B cell (primary cell): ENCODE measurements around the gene CHST11. TPM values are rescaled to one million over a fixed set of nuclear protein-coding genes. Genes with fewer than 3 reads are reported as not detected.
A peak's percentile ranks its signal among the peaks of the same experiment; 100 is the strongest.

Experiments
- ATAC-seq: fragments of 200-7000 bp; cut with Tn5 transposase; one replicate; pipeline ENCODE4 v1.10.0; 2021; ENCODE audit warnings: low read depth, mild to moderate bottlenecking, moderate number of reproducible peaks, moderate library complexity
- CTCF ChIA-PET: fragments of 350-600 bp; sonication (Branson Sonifier 250); formaldehyde crosslinking; loops from one replicate; lab custom pipeline; 2021; ENCODE audit warnings: antibody characterized with exemption, inconsistent platforms; lab: Charles Lee
- POLR2A ChIA-PET: fragments of 350-600 bp; sonication (Branson Sonifier 250); formaldehyde crosslinking; loops from one replicate; lab custom pipeline; 2021; ENCODE audit warnings: antibody characterized with exemption; lab: Charles Lee
- DNase-seq: peaks from one replicate; pipeline ENCODE4 v3.0.0; 2013
- H2AFZ ChIP-seq: 2 replicates; pipeline ENCODE4 v1.6.1; 2012; ENCODE audit warnings: mild to moderate bottlenecking, low read depth, low read length; ENCODE audit not compliant: insufficient read depth, poor library complexity, severe bottlenecking
- H3K27ac ChIP-seq, 2 donors: 1 replicate in 1 of 2; 2 replicates in 1 of 2; pipeline ENCODE4 v1.5.1; 2012 to 2013; ENCODE audit warnings: low read length in 2 of 2, mild to moderate bottlenecking in 2 of 2, moderate library complexity in 1 of 2
- H3K27me3 ChIP-seq, 4 experiments: fragments of 200-600 bp in 1 of 4; sonication (generic) in 1 of 4; replicated peaks in 1 of 4; 1 replicate in 2 of 4; 2 replicates in 2 of 4; pipeline versions ENCODE4 v1.6.1 to v1.7.0; 2013 to 2016; ENCODE audit warnings: low read length in 3 of 4, mild to moderate bottlenecking in 2 of 4, mixed read lengths in 1 of 4, moderate library complexity in 1 of 4; ENCODE audit not compliant: insufficient read depth in 4 of 4, control insufficient read depth in 3 of 4; ENCODE audit errors: control extremely low read depth in 1 of 4
- H3K36me3 ChIP-seq, 2 experiments: replicated peaks in 1 of 2; 1 replicate in 1 of 2; 2 replicates in 1 of 2; pipeline versions ENCODE4 v1.6.1 to v1.7.1; 2013; ENCODE audit warnings: low read length in 1 of 2; ENCODE audit not compliant: insufficient read depth in 2 of 2, control insufficient read depth in 1 of 2; ENCODE audit errors: control extremely low read depth in 1 of 2, extremely low read depth in 1 of 2
- H3K4me1 ChIP-seq, 2 donors: fragments of 200-600 bp in 1 of 2; sonication (generic) in 1 of 2; 1 replicate in 1 of 2; 2 replicates in 1 of 2; pipeline versions ENCODE4 v1.5.1 to v1.6.1; 2013 to 2017; ENCODE audit warnings: low read length in 2 of 2; ENCODE audit not compliant: control insufficient read depth in 2 of 2, insufficient read depth in 2 of 2
- H3K4me2 ChIP-seq: replicated peaks from 2 replicates; pipeline ENCODE3; 2012; ENCODE audit warnings: mild to moderate bottlenecking, low read depth, low read length; ENCODE audit not compliant: poor library complexity, severe bottlenecking
- H3K4me3 ChIP-seq, 5 experiments: fragments of 200-600 bp in 1 of 5; sonication (generic) in 1 of 5; 1 replicate in 3 of 5; 2 replicates in 2 of 5; pipeline versions ENCODE4 v1.5.1 to v1.7.0; 2011 to 2016; ENCODE audit warnings: low read length in 4 of 5, mild to moderate bottlenecking in 4 of 5, low read depth in 2 of 5, control low read depth in 1 of 5, moderate library complexity in 1 of 5; ENCODE audit not compliant: insufficient read depth in 1 of 5; ENCODE audit errors: control extremely low read depth in 1 of 5, extremely low read depth in 1 of 5
- H3K79me2 ChIP-seq: fragments of 200-600 bp; sonication (generic); one replicate; pipeline ENCODE4 v1.6.0; 2016; ENCODE audit warnings: low read length; ENCODE audit not compliant: control insufficient read depth, insufficient read depth
- H3K9ac ChIP-seq: fragments of 200-600 bp; sonication (generic); 2 replicates; pipeline ENCODE4 v1.6.1; 2017; ENCODE audit warnings: mild to moderate bottlenecking, low read length, moderate library complexity
- H3K9me3 ChIP-seq, 3 donors: one replicate each; pipeline versions ENCODE4 v1.6.1 to v1.7.1; 2013; ENCODE audit warnings: low read length in 2 of 3; ENCODE audit not compliant: control insufficient read depth in 2 of 3, insufficient read depth in 1 of 3; ENCODE audit errors: control extremely low read depth in 1 of 3
- H4K20me1 ChIP-seq: 2 replicates; pipeline ENCODE4 v1.6.0; 2012; ENCODE audit warnings: mild to moderate bottlenecking, low read length; ENCODE audit not compliant: insufficient read depth, control insufficient read depth, poor library complexity, severe bottlenecking
- H3K27ac Mint-ChIP-seq: one replicate; pipeline ENCODE4 v1.8.0; 2021; ENCODE audit warnings: mixed read lengths
- H3K27me3 Mint-ChIP-seq: one replicate; pipeline ENCODE4 v1.8.0; 2021; ENCODE audit warnings: mixed read lengths
- H3K4me1 Mint-ChIP-seq: one replicate; pipeline ENCODE4 v1.8.0; 2021; ENCODE audit warnings: mixed read lengths
- H3K4me3 Mint-ChIP-seq: one replicate; pipeline ENCODE4 v1.8.0; 2021; ENCODE audit warnings: mixed read lengths
- H3K9me3 Mint-ChIP-seq: one replicate; pipeline ENCODE4 v1.8.0; 2022; ENCODE audit warnings: mixed read lengths; ENCODE audit not compliant: insufficient read depth
- CTCF ChIP-seq: fragments of 200-600 bp; IDR thresholded peaks from one replicate; pipeline ENCODE4 v1.8.0; 2022; ENCODE audit warnings: antibody characterized with exemption, mild to moderate bottlenecking
- EZH2 ChIP-seq: IDR thresholded peaks from 2 replicates; pipeline ENCODE4 v1.6.1; 2012; ENCODE audit warnings: borderline replicate concordance, low read depth, mild to moderate bottlenecking, moderate library complexity, low read length; ENCODE audit not compliant: insufficient read depth, poor library complexity, severe bottlenecking
- WGBS: methylation state at CpG from one replicate; pipeline ENCODE4 v1.1.5; 2013; ENCODE audit warnings: missing lambda C conversion rate; ENCODE audit not compliant: insufficient coverage; 5-methylcytosine and 5-hydroxymethylcytosine counted together
- intact Hi-C: fragments of 100-400 bp; cut with micrococcal nuclease; formaldehyde crosslinking; loops from one replicate; pipeline ENCODE4 v1.10.0; 2022
- polyA plus RNA-seq: library from polyadenylated mRNA; depleted of rRNA; stranded (reverse); fragments of >200 nt; gene quantifications from 2 replicates; pipeline ENCODE4 v1.2.3, GENCODE V29; 2012
- total RNA-seq, 2 donors: library from RNA; stranded (reverse); fragments of 120-200 nt in 1 of 2; gene quantifications; 1 replicate in 1 of 2; 2 replicates in 1 of 2; pipeline versions ENCODE4 v1.2.3 to v1.2.4, GENCODE V29; 2013 to 2022

CHST11 gene
- total and polyA plus RNA-seq, 2 donors (not counting 1 experiment from before 2014, with no cell fraction given), result 46.3 to 152 TPM

DNA sequence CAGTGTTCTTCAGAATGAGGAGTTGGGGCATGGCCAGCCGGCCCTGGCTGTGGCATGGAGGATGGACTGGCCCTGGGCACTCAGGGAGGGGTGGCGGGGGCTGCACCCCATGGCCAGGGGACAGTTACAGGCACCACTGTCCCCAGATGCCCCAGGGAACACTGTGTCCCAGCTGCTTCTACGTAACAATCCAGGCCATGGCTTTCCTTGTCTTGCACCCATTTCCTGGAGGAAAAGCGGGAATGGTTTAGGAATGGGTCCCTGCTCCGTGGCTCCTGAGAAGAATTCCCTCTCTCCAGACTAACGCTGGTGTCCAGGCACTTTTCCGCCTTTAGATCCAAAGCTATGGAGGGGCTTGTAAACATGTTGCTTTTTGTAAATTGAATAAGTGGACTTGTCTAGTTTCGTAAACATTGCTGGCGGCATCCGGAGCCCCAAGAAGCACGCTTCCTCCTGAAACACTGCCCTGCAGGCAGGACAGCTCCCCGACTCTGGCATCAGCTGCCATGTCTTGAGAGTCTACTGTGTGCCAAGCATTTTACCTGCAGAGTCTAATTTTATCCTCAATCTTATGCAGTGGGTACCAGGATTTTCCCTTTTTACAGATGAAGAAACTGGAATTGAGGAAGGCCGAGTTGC lies 263.1 kb downstream of the CHST11 start:
- Mint-ChIP-seq H3K27ac (peak overlapping the region; percentile 87), H3K27me3 (no peaks in the 10 kb centered on the region), H3K9me3 (no peaks in the 10 kb centered on the region), H3K4me1 (peaks cover 69% of the 10 kb centered on the region), H3K4me3 (peak overlapping the region; percentile 86)
- ATAC-seq, result peak; percentile 3
- intact Hi-C loops, result loop anchor here (2.0 to 5.0 kb wide), 4 partner anchors 33 to 263 kb away; partner anchors contain the start of gene CHST11
- H3K27ac ChIP-seq, result peak overlapping the region in 1 of 2 donors; percentile 73
- peak overlapping the region; percentile 76 for H3K4me2 ChIP-seq
- POLR2A ChIA-PET, result interaction anchor here (0.9 to 1.8 kb wide), 5 partner anchors 24 to 338 kb away, joined by 3 read pairs; no protein-coding TSS in a partner anchor
- TF ChIP-seq EZH2 (no peak), CTCF (no peak)
- H4K20me1 ChIP-seq, result peaks cover 34% of the 10 kb centered on the region
- peak overlapping the region; percentile 20 to 52 (median 47) for H3K4me3 ChIP-seq
- peaks cover 0 to under 1% of the 10 kb centered on the region in 2 experiments for H3K36me3 ChIP-seq
- 55% methylated on average over 10 of the region's 13 CpGs for WGBS
- DNase-seq, result no peak
- no peaks in the 10 kb centered on the region for H3K9me3 ChIP-seq
- CTCF ChIA-PET, result interaction anchor here (0.7 to 4.1 kb wide), 3 partner anchors 108 to 338 kb away, joined by 3 to 16 read pairs (median 3); no protein-coding TSS in a partner anchor
- peaks cover 52% of the 10 kb centered on the region for H3K79me2 ChIP-seq
- H3K9ac ChIP-seq, result peak overlapping the region; percentile 56
- no peaks in the 10 kb centered on the region for H3K27me3 ChIP-seq
- peak overlapping the region; percentile 60 for H2AFZ ChIP-seq
- peaks cover 32 to 56% of the 10 kb centered on the region in 2 donors for H3K4me1 ChIP-seq
